ENCODE measurements around the gene KRT83.
A peak's percentile ranks its signal among the peaks of the same experiment; 100 is the strongest.

The KRT83 gene

DNA sequence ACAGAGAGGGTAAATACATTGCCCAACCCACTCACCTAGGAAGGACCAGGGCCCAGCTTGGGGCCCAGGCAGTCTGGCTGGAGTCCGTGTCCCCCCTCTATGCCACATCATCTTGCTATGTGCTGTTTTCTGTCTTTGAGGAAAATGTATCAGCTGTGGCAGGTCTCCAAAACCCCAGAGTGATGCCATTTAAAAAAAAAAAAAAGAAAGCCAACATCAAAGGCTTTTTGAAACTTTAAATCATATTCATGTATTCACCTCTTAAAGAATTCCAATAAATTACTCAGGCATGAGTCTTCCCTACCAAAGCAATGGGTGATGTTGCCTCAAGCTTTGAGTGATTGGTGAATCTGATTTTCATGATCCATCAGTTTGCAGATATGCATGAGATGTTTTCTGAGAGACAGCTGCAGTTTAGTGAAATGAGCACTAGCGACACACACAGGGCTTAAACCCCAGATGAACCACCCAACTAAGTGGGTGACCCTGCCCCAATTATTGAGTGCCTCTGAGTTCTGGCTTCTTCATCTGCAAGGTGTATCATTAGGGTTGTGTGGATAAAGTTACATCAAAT lies 35.9 kb downstream of the KRT83 start:
- DNase-seq: no peak

DNA sequence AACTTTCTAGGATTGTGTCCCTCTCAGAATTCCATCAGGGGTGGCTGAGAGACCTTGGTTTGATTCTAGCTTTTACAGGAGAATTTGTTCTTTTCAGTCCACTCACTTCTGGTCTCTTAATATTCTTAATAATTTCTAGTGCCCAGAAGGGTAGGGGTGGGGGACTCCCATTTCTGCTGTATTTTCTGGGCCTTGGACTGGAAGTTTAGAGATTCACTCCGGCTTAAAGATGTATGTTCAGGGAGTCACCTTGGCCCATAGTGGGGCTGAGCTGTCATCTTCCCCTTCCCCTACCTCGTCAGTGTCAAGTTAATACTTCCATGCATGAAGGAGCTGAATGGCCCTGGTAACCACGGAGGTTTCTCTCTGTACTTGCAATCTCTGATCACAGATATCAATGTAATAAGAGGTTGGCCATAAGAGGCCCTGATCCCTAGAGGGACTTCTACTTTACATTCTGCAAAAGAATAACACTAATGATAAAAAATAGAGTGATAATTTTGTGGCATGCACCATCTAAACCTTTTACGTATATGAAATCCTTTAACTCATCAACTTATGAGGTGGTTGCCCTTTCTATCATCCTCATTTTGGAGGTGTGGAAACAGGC lies 36.5 kb downstream of the KRT83 start:
- DNase-seq: no peak

DNA sequence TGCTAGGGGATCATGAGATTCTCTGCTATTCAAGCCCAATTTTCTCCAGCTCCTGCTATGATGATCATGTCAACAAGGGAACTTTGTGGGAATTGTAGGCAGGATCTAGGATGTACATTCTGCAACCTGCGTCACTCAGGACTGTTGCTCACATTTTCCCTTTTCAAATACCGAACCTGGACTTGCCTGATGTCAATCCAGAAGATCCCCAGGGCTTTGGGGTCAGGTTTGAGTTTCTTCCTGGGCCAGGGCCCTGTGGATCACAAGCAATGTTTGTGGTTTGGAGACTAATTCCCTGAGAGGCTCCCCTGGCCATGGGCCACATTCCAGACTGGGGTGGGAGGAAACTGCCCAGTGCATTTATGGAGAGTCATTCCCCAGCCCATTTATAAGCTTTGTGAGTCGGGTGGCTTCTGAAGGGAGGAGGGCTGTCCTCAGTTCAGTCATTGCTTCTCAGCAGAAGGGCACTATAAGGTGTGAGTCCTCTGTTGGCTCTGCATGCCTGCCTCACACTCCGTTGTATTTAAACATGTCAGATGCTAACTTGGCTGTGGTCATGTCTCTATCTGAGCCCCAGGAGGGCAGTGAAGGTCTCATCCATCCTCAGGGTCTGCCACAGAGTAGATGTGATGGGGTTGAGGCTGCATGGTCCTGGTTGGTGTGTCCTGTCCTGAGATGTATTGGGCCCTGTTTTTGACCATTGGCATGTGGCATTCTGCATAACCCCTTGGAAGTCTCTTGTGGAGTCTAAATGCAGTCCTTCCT lies 40.2 kb downstream of the KRT83 start:
- no peak for DNase-seq

DNA sequence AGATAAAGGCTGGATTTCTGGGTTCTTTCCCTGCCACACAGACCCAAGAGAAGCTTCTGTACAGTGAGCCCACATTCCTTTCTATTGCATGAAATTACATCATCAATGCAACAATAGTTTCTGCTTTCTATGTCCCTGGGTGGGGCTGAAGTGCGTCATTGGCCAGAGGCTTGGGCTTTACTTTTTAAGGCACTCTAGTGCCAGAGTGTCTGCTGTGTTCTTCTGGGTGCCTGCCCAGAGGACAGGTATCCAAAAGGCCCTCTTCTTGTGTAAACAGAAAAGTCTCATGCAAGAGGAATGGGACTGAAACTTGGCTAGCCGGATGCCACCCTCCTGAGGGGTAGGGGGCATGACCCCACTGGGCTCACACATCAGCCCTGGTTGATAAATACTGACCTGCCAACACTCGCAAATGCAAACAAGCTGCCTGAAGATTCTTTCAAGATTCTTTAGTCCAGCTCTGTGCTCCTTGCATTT lies 40.8 kb downstream of the KRT83 start:
- DNase-seq: no peak

DNA sequence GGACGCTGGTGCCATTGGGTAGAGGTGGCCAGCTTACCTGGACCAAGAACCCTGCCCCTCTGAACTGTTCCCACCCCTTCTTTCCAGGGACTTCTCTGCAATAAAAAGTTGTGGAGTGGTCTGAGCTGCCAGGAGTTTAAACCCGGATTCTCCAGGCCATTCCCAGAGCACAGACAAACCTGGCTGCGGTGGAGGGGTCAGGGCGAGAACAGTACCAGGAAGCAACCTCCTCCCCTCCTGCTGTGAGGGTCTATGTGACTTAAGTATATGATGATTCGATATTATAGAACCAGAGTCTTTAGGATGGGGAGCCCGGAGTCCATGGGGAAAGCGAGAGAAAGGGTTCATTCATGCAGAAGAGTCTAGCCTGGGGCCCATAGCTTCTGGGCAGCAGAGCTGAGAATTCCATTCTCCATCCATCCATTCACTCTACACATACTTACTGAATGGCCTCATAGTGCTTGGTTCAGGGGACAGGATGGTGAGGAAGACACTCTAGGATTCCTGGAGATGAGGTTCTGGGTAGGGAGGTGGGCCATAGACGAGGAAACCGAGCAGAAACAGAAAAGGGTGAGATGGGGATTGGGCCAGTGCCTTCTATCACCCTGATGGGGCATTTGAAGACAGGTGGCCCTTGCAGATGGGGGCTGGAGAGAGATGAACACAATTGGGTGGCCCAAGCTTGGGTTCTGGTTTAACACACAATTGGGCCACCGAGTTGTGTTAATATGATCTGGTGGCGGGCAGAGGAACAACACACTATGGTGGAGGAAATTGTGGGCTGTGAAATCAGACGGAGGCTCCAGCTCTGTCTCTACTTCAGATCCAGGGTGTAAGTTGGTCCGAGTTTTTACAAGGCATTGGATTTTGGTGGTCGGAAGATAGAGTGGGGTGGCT lies 41.5 kb downstream of the KRT83 start:
- DNase-seq: no peak

DNA sequence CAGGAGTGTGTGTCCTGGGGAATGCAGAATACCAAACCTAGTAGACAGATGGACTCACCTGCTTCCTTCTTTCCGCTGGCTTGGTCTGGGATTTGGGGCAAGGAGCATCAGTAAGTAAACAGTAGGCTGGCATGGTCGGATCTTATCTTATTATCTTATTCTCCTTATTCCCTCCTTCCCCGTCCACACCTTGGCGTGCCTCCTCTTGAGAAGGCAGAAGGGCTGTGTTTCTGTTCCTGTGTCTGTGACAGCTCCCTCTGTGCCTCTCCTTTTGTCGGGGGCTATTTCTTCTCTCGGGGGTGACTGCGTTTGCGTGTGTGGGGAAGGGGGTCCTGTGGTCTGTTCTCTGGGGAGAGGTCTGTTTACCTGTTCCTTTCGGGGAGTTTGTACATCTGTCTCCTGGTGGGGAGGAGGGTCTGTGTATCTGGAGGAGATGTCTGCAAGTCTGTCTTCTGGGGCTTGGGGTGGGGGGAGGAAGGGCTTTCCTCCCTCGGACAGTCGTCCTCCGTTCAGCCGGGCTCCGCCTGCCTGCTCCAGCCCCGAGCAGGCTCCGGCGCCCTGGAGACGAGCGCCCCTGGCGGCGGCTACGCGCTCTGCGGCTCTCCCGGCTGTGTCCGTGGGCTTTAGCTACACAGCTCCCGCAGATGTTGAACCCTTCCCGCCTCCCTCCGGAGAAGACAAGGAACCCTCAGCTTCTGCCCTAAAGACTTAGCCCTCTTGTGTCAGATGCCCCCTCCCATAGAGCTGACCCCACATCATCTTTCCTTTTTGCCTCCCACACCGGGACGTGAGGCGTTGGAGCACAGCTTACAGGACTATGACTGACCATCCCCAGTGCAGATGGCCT lies 42.4 kb downstream of the KRT83 start:
- DNase-seq: peak; percentile 77

DNA sequence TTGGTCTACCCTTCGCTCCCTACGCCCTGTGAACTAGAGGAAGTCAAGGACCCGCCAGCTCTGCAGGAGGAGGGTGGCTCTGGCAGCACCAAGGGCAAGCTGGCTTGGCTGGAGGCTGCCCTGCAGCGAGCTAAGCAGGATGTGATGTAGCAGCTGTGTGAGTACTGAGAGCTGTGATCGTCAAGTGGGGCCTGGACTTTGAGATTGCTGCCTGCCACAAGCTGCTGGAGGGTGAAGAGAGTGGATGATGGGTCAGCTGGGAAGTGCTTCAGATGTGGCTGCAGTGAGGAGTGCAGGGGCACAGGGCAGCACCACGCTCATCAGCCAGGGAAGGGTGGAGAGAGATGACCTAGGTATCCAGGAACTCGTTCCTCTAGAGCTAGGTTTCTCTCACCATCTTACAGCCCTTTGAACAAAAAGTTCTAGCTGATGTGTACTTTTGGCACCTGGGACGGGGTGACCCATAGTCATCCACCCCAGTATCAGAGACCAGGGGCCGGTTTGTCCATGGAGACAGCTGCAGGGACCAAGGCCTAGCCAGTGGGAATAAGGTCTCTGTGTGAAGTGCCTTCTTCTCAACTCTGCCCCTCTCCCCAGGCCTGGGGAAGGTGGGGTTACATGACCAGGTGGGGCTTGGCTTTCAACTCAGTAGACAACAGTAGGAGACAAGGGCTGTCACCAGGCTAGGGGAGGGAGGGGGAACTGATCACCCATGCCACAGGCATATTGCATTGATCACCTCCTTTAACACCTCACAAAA lies 43.5 kb downstream of the KRT83 start:
- no peak for DNase-seq

DNA sequence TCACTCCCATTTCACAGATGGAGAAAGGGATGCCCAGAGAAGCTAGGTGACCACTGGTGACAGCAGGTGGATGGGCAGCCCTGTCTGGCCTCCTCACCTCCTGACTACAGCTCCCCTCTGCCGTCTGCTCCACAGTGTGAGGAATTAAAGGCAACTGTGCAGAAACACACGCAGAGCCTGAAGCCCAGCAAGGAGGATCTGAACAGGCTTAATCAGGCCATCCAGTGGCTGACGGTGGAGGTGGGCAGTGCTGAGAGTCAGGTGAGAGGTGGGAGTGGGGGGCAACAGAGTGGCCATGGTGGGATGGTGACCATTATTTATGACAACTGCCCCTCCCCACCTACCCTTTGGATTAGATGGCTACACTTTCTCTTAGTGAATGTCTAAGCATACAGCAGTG lies 45.5 kb downstream of the KRT83 start:
- no peak for DNase-seq

DNA sequence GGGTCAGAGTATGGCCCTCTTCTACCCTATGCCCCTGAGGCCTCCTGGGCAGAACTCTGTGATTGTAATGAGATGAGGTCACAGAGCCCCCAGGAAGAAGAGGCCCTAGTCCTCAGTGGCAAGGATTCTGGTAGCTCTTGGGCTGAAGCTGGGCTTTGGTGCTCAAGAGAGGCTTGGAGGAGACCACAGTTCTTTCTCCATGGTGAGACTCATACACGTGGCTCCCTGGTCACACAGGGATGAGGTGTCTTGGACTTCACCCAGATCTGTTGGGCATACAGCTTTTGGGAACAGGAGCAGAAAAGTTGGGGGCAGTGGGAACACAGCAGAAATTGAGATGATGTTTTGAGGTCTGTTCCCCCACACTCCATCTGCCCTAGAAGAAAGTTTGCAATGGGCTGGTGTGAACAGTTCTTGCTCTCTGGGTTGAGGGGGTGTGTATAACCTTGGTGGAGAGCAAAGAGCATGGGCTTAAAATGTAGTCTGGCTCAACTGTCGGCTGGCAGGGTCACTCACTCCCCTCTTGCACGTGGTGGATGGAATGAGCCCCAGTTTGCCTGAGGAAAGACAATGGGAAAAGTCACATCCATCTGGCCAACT lies 46.6 kb downstream of the KRT83 start, which contains the start of gene KRT86:
KRT86 (plus strand) TSS at position 125 of the 600 bp plus-strand sequence. CDS start 27,272 bp downstream, outside the sequence.
- DNase-seq: no peak

DNA sequence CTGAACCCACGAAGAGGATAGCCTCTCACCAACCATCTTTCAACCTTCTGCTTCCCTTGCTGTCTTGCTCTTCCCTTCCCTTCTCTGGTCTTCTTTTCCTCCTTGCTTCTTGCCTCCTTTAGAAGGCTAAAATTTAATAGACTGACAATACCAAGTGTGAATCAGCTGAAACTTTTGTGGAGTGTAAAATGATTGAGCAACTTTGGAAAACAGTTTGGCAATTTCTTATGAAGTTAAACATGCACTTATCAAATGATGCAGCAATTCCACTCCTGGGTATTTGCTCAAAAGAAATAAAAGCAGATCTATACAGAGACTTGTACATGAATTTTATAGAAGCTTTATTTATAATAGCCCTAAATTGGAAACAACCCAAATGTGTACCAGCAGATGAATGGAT lies 50.0 kb downstream of the KRT83 start:
- DNase-seq: no peak

DNA sequence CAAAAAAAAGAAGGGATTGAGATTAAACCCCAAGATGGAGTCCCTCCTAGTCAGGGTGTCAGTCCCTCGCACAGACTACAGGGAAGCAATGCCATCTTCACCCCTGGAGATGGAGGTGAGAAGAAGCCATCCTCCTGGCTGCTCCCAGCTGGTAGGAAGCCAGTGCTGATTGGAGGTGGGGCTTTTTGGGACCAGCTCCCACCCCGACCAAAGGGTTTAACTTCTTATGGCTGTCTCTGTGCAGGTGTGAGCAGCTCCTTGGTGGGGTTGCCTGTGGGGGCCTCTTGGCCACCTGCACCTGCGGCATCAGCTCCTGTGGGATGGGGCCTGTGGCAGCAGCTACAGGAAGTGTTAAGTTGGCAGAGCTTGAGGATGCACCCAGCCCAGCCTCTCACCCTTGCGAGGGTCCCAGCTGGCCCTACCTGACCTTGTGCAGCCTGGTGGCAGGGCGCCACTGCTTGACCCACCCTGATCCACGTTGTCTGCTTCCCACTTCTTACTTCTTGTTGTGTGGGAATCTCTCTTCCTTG lies 50.6 kb downstream of the KRT83 start:
- no peak for DNase-seq

DNA sequence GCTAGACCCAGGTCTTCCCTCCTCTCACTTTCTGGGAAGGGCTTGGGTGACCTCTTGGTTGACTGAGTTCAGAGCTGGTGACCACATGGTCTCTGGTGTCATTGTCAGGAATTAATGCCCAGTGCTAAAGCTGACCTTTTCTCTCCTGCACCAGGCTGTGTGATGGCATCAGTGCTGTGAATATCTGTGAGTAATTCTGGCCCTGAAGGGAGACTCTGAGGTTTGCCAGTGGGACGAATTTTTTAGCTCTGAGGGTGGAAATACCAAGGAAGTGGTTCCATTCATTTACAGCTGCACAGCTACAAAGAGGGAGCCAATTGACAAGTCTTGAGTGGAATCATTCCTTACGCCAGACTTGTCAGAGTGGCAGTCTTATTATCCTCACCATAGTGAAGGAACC lies 53.0 kb downstream of the KRT83 start:
- DNase-seq: no peak

DNA sequence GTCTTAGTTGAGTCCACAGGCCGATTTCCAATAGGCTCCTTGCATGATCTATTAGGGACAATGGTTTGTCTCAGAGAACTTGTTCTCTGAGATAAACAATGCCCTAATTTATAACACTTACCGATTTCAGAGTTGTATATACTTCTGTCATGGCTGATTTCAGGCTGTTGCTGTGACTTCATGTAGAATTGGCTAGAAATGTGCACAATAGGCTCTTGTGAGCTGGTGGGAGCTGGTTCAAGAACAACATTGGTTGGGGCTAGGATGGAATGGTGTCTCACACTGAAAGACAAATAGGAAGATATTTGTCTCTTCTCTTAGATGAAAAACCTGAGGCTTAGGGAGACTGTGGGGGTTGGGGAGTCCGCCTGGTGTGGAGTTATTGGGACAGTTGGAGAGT lies 53.5 kb downstream of the KRT83 start:
- DNase-seq: no peak

DNA sequence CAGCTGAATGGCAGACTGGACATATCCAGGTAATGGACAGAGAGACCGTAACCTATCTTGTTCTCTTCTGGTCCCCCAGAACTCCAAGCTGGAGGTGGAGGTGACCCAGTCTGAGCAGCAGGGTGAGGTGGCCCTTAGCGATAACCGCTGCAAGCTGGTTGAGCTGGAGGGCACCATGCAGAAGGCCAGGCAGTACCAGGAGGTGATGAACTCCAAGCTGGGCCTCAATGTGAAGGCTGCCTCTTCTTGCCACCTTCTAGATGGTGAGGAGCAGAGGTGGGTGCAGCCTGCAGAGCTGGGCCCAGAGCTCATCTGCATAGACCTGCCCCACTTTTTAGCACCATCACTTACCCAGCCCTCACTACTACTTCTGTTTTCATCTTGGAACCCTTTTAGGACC lies 53.9 kb downstream of the KRT83 start:
- no peak for DNase-seq

DNA sequence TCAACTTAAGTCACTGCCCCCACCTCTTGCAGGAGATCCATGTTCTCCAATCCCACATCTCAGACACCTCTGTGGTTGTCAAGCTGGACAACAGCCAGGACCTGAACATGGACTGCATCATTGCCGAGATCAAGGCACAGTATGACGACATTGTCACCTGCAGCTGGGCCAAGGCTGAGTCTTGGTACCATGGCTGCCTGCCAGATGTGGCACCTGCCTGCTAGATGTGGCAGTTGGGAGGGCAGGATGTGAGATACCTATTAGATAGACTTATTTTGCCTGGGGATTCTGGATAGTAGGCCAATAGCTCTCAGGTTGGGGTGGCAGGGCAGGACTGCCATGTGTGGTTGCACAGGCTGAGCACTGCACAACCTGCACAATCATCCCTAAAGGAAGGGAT lies 54.7 kb downstream of the KRT83 start:
- DNase-seq: no peak

DNA sequence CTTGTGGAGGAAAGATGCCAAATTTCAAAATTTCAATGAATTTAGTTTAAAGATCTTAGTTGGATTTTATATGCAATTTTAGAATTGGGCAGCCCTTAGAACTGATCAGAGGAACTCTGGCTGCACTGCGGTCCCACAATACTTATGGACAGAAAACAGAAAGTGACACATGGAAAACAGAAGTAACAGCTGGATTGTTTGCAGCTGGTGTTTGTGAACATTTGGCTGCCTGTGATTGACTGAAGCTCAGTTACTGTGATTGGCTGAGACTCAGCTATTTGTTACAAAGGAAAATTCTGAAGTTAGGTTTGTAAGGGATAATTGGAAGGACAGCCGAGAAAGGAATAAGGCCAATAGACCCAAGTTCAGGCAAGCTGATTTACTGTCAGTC lies 56.8 kb downstream of the KRT83 start:
- no peak for DNase-seq

Measured in left hindlimb (tissue), 1 donor.